Osteoblast (primary cell): Measurements from ENCODE around the gene SLC35B3. TPM values are rescaled to one million over a fixed set of nuclear protein-coding genes. Genes with fewer than 3 reads are reported as not detected.

Experiments
- DNase-seq: peaks from one replicate; pipeline ENCODE4 v3.0.0; 2011; ENCODE audit warnings: low spot score, mixed read lengths; ENCODE audit not compliant: insufficient read length; ENCODE audit errors: missing footprints
- H2AFZ ChIP-seq: 2 replicates; pipeline ENCODE4 v1.6.0; 2011; ENCODE audit warnings: mild to moderate bottlenecking, low read length
- H3K27ac ChIP-seq: 2 replicates; pipeline ENCODE4 v1.5.1; 2011; ENCODE audit warnings: mild to moderate bottlenecking, low read depth, low read length, moderate library complexity
- H3K27me3 ChIP-seq: 2 replicates; pipeline ENCODE4 v1.6.0; 2012; ENCODE audit warnings: mild to moderate bottlenecking, control low read depth, inconsistent platforms, low read length, moderate library complexity; ENCODE audit not compliant: insufficient read depth
- H3K36me3 ChIP-seq: 2 replicates; pipeline ENCODE4 v1.5.1; 2011; ENCODE audit warnings: mild to moderate bottlenecking, low read length, control low read depth, moderate library complexity; ENCODE audit not compliant: insufficient read depth
- H3K4me1 ChIP-seq: 2 replicates; pipeline ENCODE4 v1.5.1; 2011; ENCODE audit warnings: mild to moderate bottlenecking, low read length, control low read depth, moderate library complexity; ENCODE audit not compliant: insufficient read depth
- H3K4me2 ChIP-seq: 2 replicates; pipeline ENCODE4 v1.6.0; 2011; ENCODE audit warnings: mild to moderate bottlenecking, low read length; ENCODE audit not compliant: insufficient read depth
- H3K4me3 ChIP-seq: fragments of 200-600 bp; sonication (generic); 3 replicates; pipeline ENCODE4 v1.5.1; 2012; ENCODE audit warnings: mild to moderate bottlenecking, low read length, inconsistent platforms; ENCODE audit not compliant: insufficient read depth
- H3K79me2 ChIP-seq: 2 replicates; pipeline ENCODE4 v1.6.0; 2012; ENCODE audit warnings: mild to moderate bottlenecking, low read length, control low read depth, inconsistent platforms; ENCODE audit not compliant: insufficient read depth
- H3K9me3 ChIP-seq: 2 replicates; pipeline ENCODE4 v1.5.1; 2011; ENCODE audit warnings: low read depth, low read length, control low read depth
- H4K20me1 ChIP-seq: 2 replicates; pipeline ENCODE4 v1.6.0; 2012; ENCODE audit warnings: mild to moderate bottlenecking, low read length, control low read depth; ENCODE audit not compliant: insufficient read depth
- total RNA-seq: library from RNA; depleted of rRNA; stranded (reverse); fragments of >200 nt; gene quantifications from 2 replicates; pipeline ENCODE4 v1.2.3, GENCODE V29; 2012
- TF ChIP-seq, protein P1 (sequence below): IDR thresholded peaks from 2 replicates; pipeline ENCODE4 v1.5.1; 2011; ENCODE audit warnings: mild to moderate bottlenecking, low read depth, low read length, moderate library complexity; ENCODE audit errors: extremely low read depth

SLC35B3 gene
- 25.3 and 27.5 TPM in 2 replicates for total RNA-seq

DNA sequence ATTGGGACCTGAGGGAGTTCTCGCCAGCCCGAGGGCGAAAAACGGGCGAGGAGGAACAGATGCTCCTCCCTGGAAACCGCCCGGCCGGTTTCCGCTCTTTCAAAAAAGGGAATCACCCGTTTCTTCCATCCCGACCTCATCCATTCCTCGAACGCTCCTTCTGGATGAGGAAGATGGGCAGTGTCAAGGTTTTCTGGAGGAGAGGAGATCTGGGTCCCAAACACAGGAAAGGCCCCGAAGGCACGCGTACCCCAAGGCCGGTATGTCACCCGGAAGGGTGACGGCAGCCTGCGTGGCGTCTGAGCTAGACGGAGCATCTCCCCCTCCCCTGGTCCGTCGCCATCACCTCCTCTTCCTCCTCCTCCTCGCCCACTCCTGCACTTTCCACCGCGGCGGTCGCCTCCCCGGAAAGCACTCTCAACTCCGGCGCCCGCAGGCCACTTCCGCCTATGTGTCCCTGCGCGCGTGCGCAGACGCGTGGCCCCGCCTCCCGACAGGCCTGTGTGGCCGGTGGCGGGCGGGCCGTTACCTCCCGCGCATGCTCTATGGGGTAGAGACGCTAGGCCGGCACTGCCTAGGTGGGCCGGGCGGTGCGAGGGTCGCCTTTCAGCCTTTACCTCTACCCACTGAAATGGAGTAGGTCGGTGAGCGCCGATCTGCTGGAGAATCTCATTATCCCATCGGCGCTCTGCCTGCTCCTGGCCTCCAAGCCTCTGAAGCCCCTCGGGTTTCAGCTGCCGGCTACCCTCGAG is at the start of gene SLC35B3:
TSS of gene SLC35B3 (minus strand) at position 453 of the 752 bp plus-strand sequence.
- H3K27ac ChIP-seq, result peak within 1 kb of the TSS; percentile 90
- peaks cover 46% of the 10 kb centered on the region for H3K79me2 ChIP-seq
- peak within 1 kb of the TSS; percentile 88 for H3K4me3 ChIP-seq
- peaks cover 16% of the 10 kb centered on the region for H3K4me1 ChIP-seq
- DNase-seq, result peak; percentile 96
- no peaks in the 10 kb centered on the region for H3K36me3 ChIP-seq
- no peaks in the 10 kb centered on the region for H3K27me3 ChIP-seq
- TF ChIP-seq, protein P1, sequence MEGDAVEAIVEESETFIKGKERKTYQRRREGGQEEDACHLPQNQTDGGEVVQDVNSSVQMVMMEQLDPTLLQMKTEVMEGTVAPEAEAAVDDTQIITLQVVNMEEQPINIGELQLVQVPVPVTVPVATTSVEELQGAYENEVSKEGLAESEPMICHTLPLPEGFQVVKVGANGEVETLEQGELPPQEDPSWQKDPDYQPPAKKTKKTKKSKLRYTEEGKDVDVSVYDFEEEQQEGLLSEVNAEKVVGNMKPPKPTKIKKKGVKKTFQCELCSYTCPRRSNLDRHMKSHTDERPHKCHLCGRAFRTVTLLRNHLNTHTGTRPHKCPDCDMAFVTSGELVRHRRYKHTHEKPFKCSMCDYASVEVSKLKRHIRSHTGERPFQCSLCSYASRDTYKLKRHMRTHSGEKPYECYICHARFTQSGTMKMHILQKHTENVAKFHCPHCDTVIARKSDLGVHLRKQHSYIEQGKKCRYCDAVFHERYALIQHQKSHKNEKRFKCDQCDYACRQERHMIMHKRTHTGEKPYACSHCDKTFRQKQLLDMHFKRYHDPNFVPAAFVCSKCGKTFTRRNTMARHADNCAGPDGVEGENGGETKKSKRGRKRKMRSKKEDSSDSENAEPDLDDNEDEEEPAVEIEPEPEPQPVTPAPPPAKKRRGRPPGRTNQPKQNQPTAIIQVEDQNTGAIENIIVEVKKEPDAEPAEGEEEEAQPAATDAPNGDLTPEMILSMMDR, result no peak
- H2AFZ ChIP-seq, result peak within 1 kb of the TSS; percentile 93
- H3K4me2 ChIP-seq, result peak within 1 kb of the TSS; percentile 89
- H3K9me3 ChIP-seq, result no peaks in the 10 kb centered on the region
- no peaks in the 10 kb centered on the region for H4K20me1 ChIP-seq

DNA sequence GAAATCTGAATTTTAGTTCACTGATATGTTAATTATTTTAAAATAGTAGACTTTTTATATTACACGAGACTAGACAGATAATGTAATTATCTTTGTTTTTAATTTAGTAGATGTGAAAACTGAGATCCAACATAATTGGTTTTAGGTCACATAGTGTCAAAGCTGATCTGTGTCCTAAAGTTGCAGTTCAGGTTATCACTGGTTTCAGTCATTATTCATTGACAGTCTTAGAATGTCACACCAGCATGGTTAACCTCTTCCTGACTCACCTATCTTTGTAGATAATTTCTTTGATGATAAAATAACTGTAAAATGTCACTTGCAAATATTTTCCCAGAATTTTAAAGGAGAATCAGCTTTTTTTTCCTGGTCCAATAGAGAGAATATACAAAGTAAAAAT is 48.3 kb upstream of the SLC35B3 start:
- Histone ChIP-seq H3K4me3 (no peak overlapping the region), H3K36me3 (no peaks in the 10 kb centered on the region), H3K4me1 (no peaks in the 10 kb centered on the region), H4K20me1 (no peaks in the 10 kb centered on the region), H3K9me3 (no peaks in the 10 kb centered on the region), H3K27me3 (no peaks in the 10 kb centered on the region), H2AFZ (no peak overlapping the region), H3K4me2 (no peak overlapping the region), H3K27ac (no peak overlapping the region), H3K79me2 (no peaks in the 10 kb centered on the region)
- no peak for DNase-seq
- TF ChIP-seq, protein P1, result no peak

DNA sequence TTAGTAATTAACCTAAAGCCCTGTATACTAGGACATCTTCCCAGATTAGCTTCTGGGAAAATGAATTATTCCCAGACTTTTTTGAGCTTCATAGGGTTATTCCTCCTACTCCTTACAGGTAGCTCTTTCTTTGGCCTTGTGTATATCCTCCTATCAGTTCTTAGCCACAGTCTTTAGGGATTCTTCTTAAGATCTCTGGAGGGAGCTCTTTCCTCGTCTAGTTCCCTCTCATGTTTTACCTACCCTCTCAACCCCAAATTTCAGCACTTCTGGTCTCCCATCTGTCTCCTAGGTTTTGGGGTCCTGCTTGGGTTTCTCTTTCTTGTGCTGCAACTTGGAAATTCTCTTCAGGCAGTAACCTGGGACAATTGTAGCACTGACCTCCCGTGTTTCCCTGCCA is 46.4 kb upstream of the SLC35B3 start:
- Histone ChIP-seq H3K27me3 (no peaks in the 10 kb centered on the region), H3K4me1 (no peaks in the 10 kb centered on the region), H3K36me3 (no peaks in the 10 kb centered on the region), H3K4me3 (no peak overlapping the region), H4K20me1 (no peaks in the 10 kb centered on the region), H3K27ac (no peak overlapping the region), H3K79me2 (no peaks in the 10 kb centered on the region), H2AFZ (no peak overlapping the region), H3K9me3 (no peaks in the 10 kb centered on the region), H3K4me2 (no peak overlapping the region)
- DNase-seq, result no peak
- TF ChIP-seq, protein P1, result no peak

DNA sequence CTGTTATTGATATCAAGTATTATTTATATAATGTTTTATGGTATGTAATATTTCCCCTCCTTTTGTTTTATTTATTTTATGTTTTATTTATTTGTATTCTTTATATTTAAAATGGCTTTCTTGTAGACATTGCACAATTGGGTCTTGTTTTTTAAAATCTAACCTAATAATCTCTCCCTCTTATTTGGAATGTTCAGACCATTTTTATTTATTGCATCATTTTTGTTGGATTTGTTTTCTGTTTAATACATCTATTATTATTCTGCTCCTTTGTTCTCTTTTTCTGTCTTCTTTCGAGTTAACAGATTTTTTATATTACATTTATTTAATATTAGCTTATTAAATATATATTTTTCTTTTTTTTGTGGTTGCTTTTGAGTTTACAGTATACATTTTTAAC is 43.1 kb upstream of the SLC35B3 start:
- Histone ChIP-seq H3K27ac (no peak overlapping the region), H3K27me3 (no peaks in the 10 kb centered on the region), H3K36me3 (no peaks in the 10 kb centered on the region), H2AFZ (no peak overlapping the region), H3K4me3 (no peak overlapping the region), H3K4me2 (no peak overlapping the region), H3K4me1 (no peaks in the 10 kb centered on the region), H3K9me3 (no peaks in the 10 kb centered on the region), H4K20me1 (no peaks in the 10 kb centered on the region), H3K79me2 (no peaks in the 10 kb centered on the region)
- TF ChIP-seq, protein P1, result no peak
- DNase-seq, result no peak
